AG10803 (cell line): ENCODE measurements around the gene FAM120B.

Experiments
- DNase-seq: peaks from one replicate; pipeline ENCODE4 v3.0.0; 2010; ENCODE audit warnings: low read depth
- H3K4me3 ChIP-seq: 2 replicates; pipeline ENCODE4 v1.5.1; 2011; ENCODE audit warnings: mild to moderate bottlenecking, low read length, control low read depth
- CTCF ChIP-seq: conservative IDR thresholded peaks from 2 replicates; pipeline ENCODE4 v1.5.1; 2011; ENCODE audit warnings: mild to moderate bottlenecking, low read length, control low read depth, inconsistent platforms

FAM120B gene

GRCh38 chr6:170444056-170444591, 137.6 kb downstream of the FAM120B start:
- H3K4me3 ChIP-seq, result no peak overlapping the region
- no peak for DNase-seq
- TF ChIP-seq CTCF, result no peak

GRCh38 chr6:170444811-170445211, 138.3 kb downstream of the FAM120B start:
- no peak for DNase-seq
- TF ChIP-seq CTCF, result no peak
- no peak overlapping the region for H3K4me3 ChIP-seq

GRCh38 chr6:170445487-170445886, 138.9 kb downstream of the FAM120B start:
- H3K4me3 ChIP-seq, result no peak overlapping the region
- no peak for DNase-seq
- no peak for TF ChIP-seq CTCF

GRCh38 chr6:170445971-170446370, 139.4 kb downstream of the FAM120B start:
- DNase-seq, result no peak
- TF ChIP-seq CTCF, result no peak

GRCh38 chr6:170446841-170447560, 140.4 kb downstream of the FAM120B start:
- H3K4me3 ChIP-seq, result no peak overlapping the region
- no peak for TF ChIP-seq CTCF
- no peak for DNase-seq

More at GRCh38 chr6:170445971-170446370, 139.4 kb downstream of the FAM120B start:
- H3K4me3 ChIP-seq, result no peak overlapping the region

GRCh38 chr6:170447561-170447930, 141.0 kb downstream of the FAM120B start:
- no peak for DNase-seq
- H3K4me3 ChIP-seq, result no peak overlapping the region
- no peak for TF ChIP-seq CTCF

GRCh38 chr6:170448317-170448716, 141.8 kb downstream of the FAM120B start:
- TF ChIP-seq CTCF, result no peak
- DNase-seq, result no peak

More at GRCh38 chr6:170448317-170448716, 141.8 kb downstream of the FAM120B start:
- H3K4me3 ChIP-seq, result no peak overlapping the region
